DOHH2 (cell line): ENCODE measurements around the gene THAP4.

Experiments
- H3F3A ChIP-seq: fragments of 200-600 bp; sonication (generic), shearing (Covaris generic); 2 replicates; pipeline ENCODE4 v1.6.0; 2016; ENCODE audit warnings: antibody characterized with exemption, mild to moderate bottlenecking; ENCODE audit not compliant: control insufficient read depth, insufficient read depth
- H3K27ac ChIP-seq: fragments of 200-600 bp; sonication (generic); 2 replicates; pipeline ENCODE4 v1.5.1; 2014; ENCODE audit warnings: low read depth, mild to moderate bottlenecking, low read length, moderate library complexity
- H3K27me3 ChIP-seq: fragments of 200-600 bp; sonication (generic); 2 replicates; pipeline ENCODE4 v1.6.1; 2014; ENCODE audit warnings: mild to moderate bottlenecking, low read length, mixed read lengths; ENCODE audit not compliant: control insufficient read depth
- H3K36me3 ChIP-seq: fragments of 200-600 bp; sonication (generic); 2 replicates; pipeline ENCODE4 v1.6.1; 2014; ENCODE audit warnings: mild to moderate bottlenecking, low read length, moderate library complexity, mixed read lengths; ENCODE audit not compliant: control insufficient read depth
- H3K4me1 ChIP-seq: fragments of 200-600 bp; sonication (generic); 2 replicates; pipeline ENCODE4 v1.6.1; 2014; ENCODE audit warnings: mild to moderate bottlenecking, low read length, mixed read lengths; ENCODE audit not compliant: control insufficient read depth
- H3K4me2 ChIP-seq: fragments of 200-600 bp; sonication (generic); 2 replicates; pipeline ENCODE4 v1.6.0; 2014; ENCODE audit warnings: mild to moderate bottlenecking, low read length, moderate library complexity
- H3K4me3 ChIP-seq: fragments of 200-600 bp; sonication (generic); 2 replicates; pipeline ENCODE4 v1.5.1; 2014; ENCODE audit warnings: mild to moderate bottlenecking, low read length, mixed read lengths
- H3K79me2 ChIP-seq: fragments of 200-600 bp; sonication (generic); 2 replicates; pipeline ENCODE4 v1.6.1; 2014; ENCODE audit warnings: mild to moderate bottlenecking, low read length, mixed read lengths; ENCODE audit not compliant: control insufficient read depth
- H3K9me2 ChIP-seq: fragments of 200-600 bp; sonication (generic); replicated peaks from 2 replicates; pipeline ENCODE4 v1.6.1; 2014; ENCODE audit warnings: mild to moderate bottlenecking, low read length, mixed read lengths; ENCODE audit not compliant: control insufficient read depth
- H3K9me3 ChIP-seq: fragments of 200-600 bp; sonication (generic); 2 replicates; pipeline ENCODE4 v1.6.1; 2014; ENCODE audit warnings: antibody characterized with exemption, low read length, mixed read lengths; ENCODE audit not compliant: control insufficient read depth, insufficient read depth
- H4K20me1 ChIP-seq: fragments of 200-600 bp; sonication (generic); 2 replicates; pipeline ENCODE4 v1.6.0; 2014; ENCODE audit warnings: low read depth, mild to moderate bottlenecking, antibody characterized with exemption, low read length, moderate library complexity; ENCODE audit not compliant: control insufficient read depth, insufficient read depth
- CTCF ChIP-seq: fragments of 200-600 bp; sonication (generic); IDR thresholded peaks from one replicate; pipeline ENCODE4 v1.5.1; 2014; ENCODE audit warnings: antibody characterized with exemption, mild to moderate bottlenecking, low read depth, low read length; ENCODE audit not compliant: poor library complexity, severe bottlenecking
- EZH2phosphoT487 ChIP-seq: fragments of 200-600 bp; sonication (generic); IDR thresholded peaks from 2 replicates; pipeline ENCODE4 v1.6.1; 2017; ENCODE audit warnings: borderline replicate concordance, mild to moderate bottlenecking, antibody characterized with exemption, low read length, moderate library complexity, mixed read lengths

The THAP4 gene

GRCh38 chr2:241555711-241556110 is 81.2 kb downstream of the THAP4 start:
- Histone ChIP-seq H3K27me3 (no peaks in the 10 kb centered on the region; the same call in 1 of the 2 replicates), H3K27ac (no peak overlapping the region), H3F3A (peaks cover 5% of the 10 kb centered on the region), H4K20me1 (no peaks in the 10 kb centered on the region), H3K4me2 (peak overlapping the region; percentile 44), H3K36me3 (no peaks in the 10 kb centered on the region), H3K9me2 (no peaks in the 10 kb centered on the region), H3K79me2 (no peaks in the 10 kb centered on the region), H3K9me3 (no peaks in the 10 kb centered on the region), H3K4me3 (peak overlapping the region; percentile 14), H3K4me1 (peaks cover 8% of the 10 kb centered on the region)
- no peak for TF ChIP-seq CTCF
- no peak for TF ChIP-seq EZH2phosphoT487

- H3K36me3 ChIP-seq = no peaks in the 10 kb centered on the region
- H3K4me3 ChIP-seq = no peak overlapping the region
- TF ChIP-seq CTCF (no peak), EZH2phosphoT487 (no peak)
- H3K79me2 ChIP-seq = no peaks in the 10 kb centered on the region
- H4K20me1 ChIP-seq = no peaks in the 10 kb centered on the region
- no peak overlapping the region for H3K27ac ChIP-seq
- H3K9me3 ChIP-seq = no peaks in the 10 kb centered on the region
- no peaks in the 10 kb centered on the region; the same call in 1 of the 2 replicates for H3K27me3 ChIP-seq
- H3K9me2 ChIP-seq = no peaks in the 10 kb centered on the region
- H3K4me2 ChIP-seq = no peak overlapping the region
- peaks cover 8% of the 10 kb centered on the region for H3K4me1 ChIP-seq
- peaks cover 5% of the 10 kb centered on the region for H3F3A ChIP-seq
Measured at GRCh38 chr2:241554610-241555322, 82.2 kb downstream of the THAP4 start.

DNA sequence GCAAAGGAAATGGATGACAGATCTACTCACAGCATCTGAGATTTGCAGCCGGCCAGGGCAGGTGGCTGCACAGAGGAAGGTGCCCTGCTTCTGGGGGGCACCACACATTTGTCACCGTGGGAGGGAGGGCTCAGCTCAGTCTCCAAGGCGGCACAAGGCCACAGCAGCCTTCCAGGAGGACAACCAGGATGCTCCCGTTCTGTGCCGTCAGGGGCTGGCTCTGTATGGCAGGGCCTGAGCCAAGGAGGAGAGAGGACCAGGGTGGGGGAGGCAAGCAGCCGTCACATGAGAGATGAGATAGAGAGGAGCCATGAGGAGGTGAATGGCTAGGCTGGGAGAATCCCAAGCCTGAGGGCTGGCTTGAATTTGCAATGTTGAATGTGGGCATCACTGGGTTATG is 83.0 kb downstream of the THAP4 start:
- Histone ChIP-seq H4K20me1 (no peaks in the 10 kb centered on the region), H3K9me3 (no peaks in the 10 kb centered on the region), H3K9me2 (no peaks in the 10 kb centered on the region), H3K4me3 (no peak overlapping the region), H3K27me3 (no peaks in the 10 kb centered on the region; the same call in 1 of the 2 replicates), H3K4me1 (peaks cover 8% of the 10 kb centered on the region), H3K27ac (no peak overlapping the region), H3F3A (peaks cover 5% of the 10 kb centered on the region), H3K4me2 (no peak overlapping the region), H3K79me2 (no peaks in the 10 kb centered on the region), H3K36me3 (no peaks in the 10 kb centered on the region)
- TF ChIP-seq CTCF = no peak
- TF ChIP-seq EZH2phosphoT487 = no peak
